ENCODE measurements around the gene KLF6. TPM values are rescaled to one million over a fixed set of nuclear protein-coding genes. Genes with fewer than 3 reads are reported as not detected.

KLF6 gene
- polyA plus RNA-seq, 1 experiment = 47.2 TPM

DNA sequence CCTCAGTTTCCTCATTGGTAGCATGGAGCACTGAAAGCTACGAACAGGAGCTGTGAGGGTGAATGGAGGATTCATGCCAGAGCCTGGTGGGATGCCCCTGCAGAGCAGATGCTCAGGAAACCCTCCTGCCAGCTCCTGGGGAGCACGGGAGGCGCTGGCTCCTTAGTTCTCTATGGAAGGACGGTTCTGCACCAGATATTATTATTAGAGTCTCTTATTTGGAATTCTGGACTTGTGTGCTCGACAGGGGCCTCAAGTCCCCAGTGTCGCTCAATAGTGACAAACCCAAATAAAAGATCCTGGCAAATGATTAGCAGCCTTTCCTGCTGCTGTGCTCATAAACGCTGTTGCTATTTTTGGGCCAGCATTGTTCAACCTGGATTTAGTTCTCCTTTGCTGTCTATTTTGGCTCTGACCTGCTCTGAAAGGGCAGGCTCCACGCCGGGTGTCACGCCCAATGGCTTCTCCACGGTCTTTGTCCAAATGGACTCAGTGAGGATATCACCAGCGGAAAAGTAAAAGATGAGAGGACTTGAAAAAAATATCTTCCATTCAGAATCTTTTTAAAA, 23.0 kb upstream of the KLF6 start:
- CTCF ChIA-PET = no interaction called here
- Histone ChIP-seq H3K27me3 (ENCODE audit: control insufficient read depth, insufficient read depth, low read length) (no peaks in the 10 kb centered on the region), H3K27ac (ENCODE audit: low read depth, low read length) (no peak overlapping the region), H3K9me3 (ENCODE audit: control insufficient read depth, insufficient read depth, low read length) (no peaks in the 10 kb centered on the region), H3K4me3 (ENCODE audit: low read depth, low read length) (no peak overlapping the region)
- DNase-seq (ENCODE audit: low read depth, low spot score) = no peak
- POLR2A ChIA-PET = interaction anchor here (1.0 kb wide), 1 partner anchor 23 kb away, joined by 3 read pairs; the partner anchor contains the start of gene KLF6
- TF ChIP-seq, protein P1, sequence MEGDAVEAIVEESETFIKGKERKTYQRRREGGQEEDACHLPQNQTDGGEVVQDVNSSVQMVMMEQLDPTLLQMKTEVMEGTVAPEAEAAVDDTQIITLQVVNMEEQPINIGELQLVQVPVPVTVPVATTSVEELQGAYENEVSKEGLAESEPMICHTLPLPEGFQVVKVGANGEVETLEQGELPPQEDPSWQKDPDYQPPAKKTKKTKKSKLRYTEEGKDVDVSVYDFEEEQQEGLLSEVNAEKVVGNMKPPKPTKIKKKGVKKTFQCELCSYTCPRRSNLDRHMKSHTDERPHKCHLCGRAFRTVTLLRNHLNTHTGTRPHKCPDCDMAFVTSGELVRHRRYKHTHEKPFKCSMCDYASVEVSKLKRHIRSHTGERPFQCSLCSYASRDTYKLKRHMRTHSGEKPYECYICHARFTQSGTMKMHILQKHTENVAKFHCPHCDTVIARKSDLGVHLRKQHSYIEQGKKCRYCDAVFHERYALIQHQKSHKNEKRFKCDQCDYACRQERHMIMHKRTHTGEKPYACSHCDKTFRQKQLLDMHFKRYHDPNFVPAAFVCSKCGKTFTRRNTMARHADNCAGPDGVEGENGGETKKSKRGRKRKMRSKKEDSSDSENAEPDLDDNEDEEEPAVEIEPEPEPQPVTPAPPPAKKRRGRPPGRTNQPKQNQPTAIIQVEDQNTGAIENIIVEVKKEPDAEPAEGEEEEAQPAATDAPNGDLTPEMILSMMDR (IDR thresholded peaks at IDR 0.05; ENCODE audit: low read depth, low read length) = no peak

GRCh38 chr10:3807211-3807927, 22.4 kb upstream of the KLF6 start:
- no peaks in the 10 kb centered on the region for H3K9me3 ChIP-seq (ENCODE audit: control insufficient read depth, insufficient read depth, low read length)
- DNase-seq (ENCODE audit: low read depth, low spot score) = no peak
- ChIA-PET CTCF (no interaction called here), POLR2A (interaction anchor here (2.9 kb wide), 1 partner anchor 22 kb away, joined by 24 read pairs; the partner anchor contains the start of gene KLF6)
- no peaks in the 10 kb centered on the region for H3K27me3 ChIP-seq (ENCODE audit: control insufficient read depth, insufficient read depth, low read length)
- no peak overlapping the region for H3K4me3 ChIP-seq (ENCODE audit: low read depth, low read length)
- TF ChIP-seq, protein P1 (IDR thresholded peaks at IDR 0.05; ENCODE audit: low read depth, low read length) = 0 out of 2 replicates have a peak, but pooled peaks have one; percentile 4
- peak overlapping the region; percentile 25 for H3K27ac ChIP-seq (ENCODE audit: low read depth, low read length)

GRCh38 chr10:3806603-3807002, 21.6 kb upstream of the KLF6 start:
- TF ChIP-seq, protein P1 (IDR thresholded peaks at IDR 0.05; ENCODE audit: low read depth, low read length) = no peak
- no peak overlapping the region for H3K4me3 ChIP-seq (ENCODE audit: low read depth, low read length)
- no peaks in the 10 kb centered on the region for H3K9me3 ChIP-seq (ENCODE audit: control insufficient read depth, insufficient read depth, low read length)
- peak overlapping the region; percentile 25 for H3K27ac ChIP-seq (ENCODE audit: low read depth, low read length)
- POLR2A ChIA-PET = interaction anchor here (2.9 kb wide), 1 partner anchor 21 kb away, joined by 24 read pairs; the partner anchor contains the start of gene KLF6
- no peak for DNase-seq (ENCODE audit: low read depth, low spot score)
- H3K27me3 ChIP-seq (ENCODE audit: control insufficient read depth, insufficient read depth, low read length) = no peaks in the 10 kb centered on the region
- CTCF ChIA-PET = no interaction called here

- Histone ChIP-seq H3K27me3 (ENCODE audit: control insufficient read depth, insufficient read depth, low read length) (no peaks in the 10 kb centered on the region), H3K9me3 (ENCODE audit: control insufficient read depth, insufficient read depth, low read length) (no peaks in the 10 kb centered on the region), H3K27ac (ENCODE audit: low read depth, low read length) (peak overlapping the region; percentile 79), H3K4me3 (ENCODE audit: low read depth, low read length) (no peak overlapping the region)
- TF ChIP-seq, protein P1 (IDR thresholded peaks at IDR 0.05; ENCODE audit: low read depth, low read length) = no peak
- no peak for DNase-seq (ENCODE audit: low read depth, low spot score)
- POLR2A ChIA-PET = interaction anchor here (2.9 kb wide), 1 partner anchor 21 kb away, joined by 24 read pairs; the partner anchor contains the start of gene KLF6
- CTCF ChIA-PET = no interaction called here
These were observed 20.9 kb upstream of the KLF6 start for GRCh38 chr10:3805791-3806461.
